Adipose tissue (tissue), 3 donors: ENCODE data around the gene MBD4. TPM values are rescaled to one million over a fixed set of nuclear protein-coding genes. Genes with fewer than 3 reads are reported as not detected.

Experiments
- H3K27ac ChIP-seq: one replicate; pipeline ENCODE4 v1.5.1; 2013; ENCODE audit warnings: low read depth, low read length
- WGBS, 3 donors: extraction: QIAGEN DNeasy Blood & Tissue Kit; methylation state at CpG; one replicate each; pipeline ENCODE4 v1.1.7; 2013; 5-methylcytosine and 5-hydroxymethylcytosine counted together
- polyA plus RNA-seq, 3 donors: library from polyadenylated mRNA; stranded (reverse); fragments of 200-250 nt; gene quantifications; one replicate each; pipeline ENCODE4 v1.2.3, GENCODE V29; 2013
- donor health status: healthy with polysubstance abuse.
- donor health status: Bipolar disorder and iron deficiency.
- donor health status: healthy.

The MBD4 gene
- polyA plus RNA-seq, 3 donors: 14.3 to 19.0 (median 16.8) TPM

- 0 to 1% (median 1%) methylated on average over 17 of the region's 17 CpGs for WGBS, 3 donors
- H3K27ac ChIP-seq: no peak overlapping the region
These were observed 427 bp downstream of the MBD4 start for GRCh38 chr3:129439226-129439816.

GRCh38 chr3:129435367-129435766, 4.4 kb downstream of the MBD4 start:
- no peak overlapping the region for H3K27ac ChIP-seq
- WGBS, 3 donors: 78 to 82% (median 79%) methylated on average over 1 of the region's 1 CpG

- 94 to 97% (median 96%) methylated on average over 1 of the region's 1 CpG for WGBS, 3 donors
These were observed 5.6 kb downstream of the MBD4 start for GRCh38 chr3:129434140-129434539.

GRCh38 chr3:129433565-129433964, 6.2 kb downstream of the MBD4 start:
- no peak overlapping the region for H3K27ac ChIP-seq
- 82 to 95% (median 92%) methylated on average over 5 of the region's 5 CpGs for WGBS, 3 donors

More at GRCh38 chr3:129434140-129434539, 5.6 kb downstream of the MBD4 start:
- no peak overlapping the region for H3K27ac ChIP-seq

GRCh38 chr3:129432671-129433070, 7.1 kb downstream of the MBD4 start:
- H3K27ac ChIP-seq: no peak overlapping the region

GRCh38 chr3:129432036-129432435, 7.7 kb downstream of the MBD4 start:
- WGBS, 3 donors: 76 to 93% (median 79%) methylated on average over 7 of the region's 7 CpGs
- H3K27ac ChIP-seq: no peak overlapping the region

- no peak overlapping the region for H3K27ac ChIP-seq
- WGBS, 3 donors: 83 to 87% (median 85%) methylated on average over 4 of the region's 4 CpGs
These were observed 10.1 kb downstream of the MBD4 start for GRCh38 chr3:129429602-129430001.

- no peak overlapping the region for H3K27ac ChIP-seq
- 77 to 84% (median 81%) methylated on average over 3 of the region's 3 CpGs for WGBS, 3 donors
These were observed 10.7 kb downstream of the MBD4 start for GRCh38 chr3:129429080-129429451.

- WGBS, 3 donors: 2 to 3% (median 3%) methylated on average over 42 of the region's 42 CpGs
- H3K27ac ChIP-seq: no peak within 1 kb of the TSS
These were observed 11.2 kb downstream of the MBD4 start, which contains the start of gene EFCAB12 for GRCh38 chr3:129428376-129429079. Gene EFCAB12, minus strand, starts transcription at chr3:129428636. Its CDS starts 148 bp downstream, at chr3:129428488.

- 7 to 15% (median 9%) methylated on average over 8 of the region's 8 CpGs for WGBS, 3 donors
- H3K27ac ChIP-seq: no peak overlapping the region
These were observed 11.8 kb downstream of the MBD4 start for GRCh38 chr3:129428007-129428375.

GRCh38 chr3:129425619-129426018, 14.1 kb downstream of the MBD4 start:
- 62 to 88% (median 88%) methylated on average over 2 of the region's 2 CpGs for WGBS, 3 donors
- no peak overlapping the region for H3K27ac ChIP-seq

- WGBS, 3 donors: 79 to 94% (median 88%) methylated on average over 3 of the region's 3 CpGs
- no peak overlapping the region for H3K27ac ChIP-seq
These were observed 14.5 kb downstream of the MBD4 start for GRCh38 chr3:129425213-129425612.

GRCh38 chr3:129424185-129424841, 15.4 kb downstream of the MBD4 start:
- 68 to 75% (median 68%) methylated on average over 4 of the region's 4 CpGs for WGBS, 3 donors
- H3K27ac ChIP-seq: no peak overlapping the region

- no peak overlapping the region for H3K27ac ChIP-seq
- WGBS, 3 donors: 88 to 93% (median 90%) methylated on average over 1 of the region's 1 CpG
These were observed 16.9 kb downstream of the MBD4 start for GRCh38 chr3:129422897-129423296.

GRCh38 chr3:129421988-129422745, 17.6 kb downstream of the MBD4 start:
- H3K27ac ChIP-seq: no peak overlapping the region
- WGBS, 3 donors: 77 to 81% (median 79%) methylated on average over 6 of the region's 6 CpGs

GRCh38 chr3:129421236-129421883, 18.4 kb downstream of the MBD4 start:
- WGBS, 3 donors: 94 to 95% (median 95%) methylated on average over 12 of the region's 12 CpGs
- H3K27ac ChIP-seq: no peak overlapping the region

- 77 to 86% (median 81%) methylated on average over 4 of the region's 4 CpGs for WGBS, 3 donors
- H3K27ac ChIP-seq: no peak overlapping the region
These were observed 20.3 kb downstream of the MBD4 start for GRCh38 chr3:129419476-129419875.
